RWPE1 (cell line): ENCODE measurements around the gene VGLL4.

Experiments
- CTCF ChIA-PET: fragments of 350-600 bp; sonication (Branson Sonifier 250); formaldehyde crosslinking; extraction: SDS; loops from one replicate; lab custom pipeline; 2021; lab: Yijun Ruan, JAX
- POLR2A ChIA-PET: fragments of 400-600 bp; formaldehyde crosslinking; extraction: SDS; loops from one replicate; lab custom pipeline; 2020; ENCODE audit warnings: antibody characterized with exemption; ENCODE audit not compliant: low non-redundant PET; lab: Yijun Ruan, JAX
- DNase-seq: peaks from one replicate; pipeline ENCODE4 v3.0.0; 2012; ENCODE audit warnings: low spot score
- H3K27ac ChIP-seq: fragments of 450-650 bp; 2 replicates; pipeline ENCODE4 v1.5.1; 2017
- CTCF ChIP-seq: fragments of 450-650 bp; conservative IDR thresholded peaks from 2 replicates; pipeline ENCODE4 v1.5.1; 2017; ENCODE audit warnings: low read depth, mild to moderate bottlenecking

VGLL4 gene

GRCh38 chr3:11662392-11662990 lies 18.8 kb upstream of the VGLL4 start:
- ChIA-PET POLR2A (no interaction called here), CTCF (no interaction called here)
- TF ChIP-seq CTCF = peak; percentile 31
- no peak overlapping the region for H3K27ac ChIP-seq
- no peak for DNase-seq

GRCh38 chr3:11661827-11662226 lies 18.1 kb upstream of the VGLL4 start:
- DNase-seq = peak; percentile 21
- TF ChIP-seq CTCF = no peak
- H3K27ac ChIP-seq = peak overlapping the region; percentile 51
- ChIA-PET CTCF (no interaction called here), POLR2A (no interaction called here)

- POLR2A ChIA-PET = no interaction called here
- peak; percentile 39 for DNase-seq
- CTCF ChIA-PET = no interaction called here
- peak overlapping the region; percentile 51 for H3K27ac ChIP-seq
- TF ChIP-seq CTCF = no peak
These were observed 17.4 kb upstream of the VGLL4 start for GRCh38 chr3:11661052-11661656.

- H3K27ac ChIP-seq = no peak overlapping the region
- no peak for DNase-seq
- no peak for TF ChIP-seq CTCF
- CTCF ChIA-PET = no interaction called here
- POLR2A ChIA-PET = no interaction called here
These were observed 16.5 kb upstream of the VGLL4 start for GRCh38 chr3:11660242-11660641.

GRCh38 chr3:11658180-11658579 lies 14.5 kb upstream of the VGLL4 start:
- no peak for DNase-seq
- POLR2A ChIA-PET = no interaction called here
- no peak overlapping the region for H3K27ac ChIP-seq
- no peak for TF ChIP-seq CTCF
- CTCF ChIA-PET = no interaction called here

GRCh38 chr3:11655196-11655928 lies 11.6 kb upstream of the VGLL4 start:
- ChIA-PET POLR2A (no interaction called here), CTCF (interaction anchor here (1.6 kb wide), 1 partner anchor 9 kb away, joined by 4 read pairs; no protein-coding TSS in a partner anchor)
- DNase-seq = no peak
- no peak; the same call in 1 of the 2 replicates for TF ChIP-seq CTCF
- no peak overlapping the region for H3K27ac ChIP-seq
